ENCODE results near the gene MUSTN1.

DNA sequence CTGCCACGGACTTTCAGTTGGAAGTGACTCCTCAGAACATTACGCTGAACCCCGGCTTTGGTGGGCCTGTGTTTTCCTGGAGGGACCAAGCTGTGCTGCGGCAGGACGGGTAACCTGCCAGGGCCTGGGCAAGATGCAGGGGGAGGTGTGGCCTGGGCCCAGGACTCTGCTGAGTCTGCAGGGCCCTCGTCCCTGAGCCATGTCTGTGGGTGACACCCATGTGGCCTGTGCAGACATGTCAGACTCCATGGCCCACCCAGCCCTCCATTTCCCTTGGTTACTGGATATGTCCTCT is 45.1 kb downstream of the MUSTN1 start:
- TF ChIP-seq BRCA1 (CRISPR knock-in tag; IDR thresholded peaks at IDR 0.05) (no peak), NONO (IDR thresholded peaks at IDR 0.05) (no peak), NONO (CRISPR knock-in tag; conservative IDR thresholded peaks at IDR 0.05) (no peak), RBFOX2 (IDR thresholded peaks at IDR 0.05; ENCODE audit: low read depth, low read length) (no peak), PHF21A (CRISPR knock-in tag; IDR thresholded peaks at IDR 0.05) (no peak), CHD4 (IDR thresholded peaks at IDR 0.05; ENCODE audit: borderline replicate concordance, low read length) (no peak), TCF12 (IDR thresholded peaks at IDR 0.05) (no peak), TCF12 (CRISPR knock-in tag; IDR thresholded peaks at IDR 0.05) (no peak), CEBPB (IDR thresholded peaks at IDR 0.05; ENCODE audit: borderline replicate concordance, low read depth, low read length) (no peak), RAD21 (CRISPR knock-in tag; IDR thresholded peaks at IDR 0.05) (no peak), ZNF33A (CRISPR knock-in tag; IDR thresholded peaks at IDR 0.05; ENCODE audit: borderline replicate concordance) (no peak), MYC (CRISPR knock-in tag; IDR thresholded peaks at IDR 0.05; ENCODE audit: borderline replicate concordance) (no peak)
- TF ChIP-seq, protein P1, sequence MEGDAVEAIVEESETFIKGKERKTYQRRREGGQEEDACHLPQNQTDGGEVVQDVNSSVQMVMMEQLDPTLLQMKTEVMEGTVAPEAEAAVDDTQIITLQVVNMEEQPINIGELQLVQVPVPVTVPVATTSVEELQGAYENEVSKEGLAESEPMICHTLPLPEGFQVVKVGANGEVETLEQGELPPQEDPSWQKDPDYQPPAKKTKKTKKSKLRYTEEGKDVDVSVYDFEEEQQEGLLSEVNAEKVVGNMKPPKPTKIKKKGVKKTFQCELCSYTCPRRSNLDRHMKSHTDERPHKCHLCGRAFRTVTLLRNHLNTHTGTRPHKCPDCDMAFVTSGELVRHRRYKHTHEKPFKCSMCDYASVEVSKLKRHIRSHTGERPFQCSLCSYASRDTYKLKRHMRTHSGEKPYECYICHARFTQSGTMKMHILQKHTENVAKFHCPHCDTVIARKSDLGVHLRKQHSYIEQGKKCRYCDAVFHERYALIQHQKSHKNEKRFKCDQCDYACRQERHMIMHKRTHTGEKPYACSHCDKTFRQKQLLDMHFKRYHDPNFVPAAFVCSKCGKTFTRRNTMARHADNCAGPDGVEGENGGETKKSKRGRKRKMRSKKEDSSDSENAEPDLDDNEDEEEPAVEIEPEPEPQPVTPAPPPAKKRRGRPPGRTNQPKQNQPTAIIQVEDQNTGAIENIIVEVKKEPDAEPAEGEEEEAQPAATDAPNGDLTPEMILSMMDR (CRISPR knock-in tag; IDR thresholded peaks at IDR 0.05) = no peak
- TF ChIP-seq, protein P2, sequence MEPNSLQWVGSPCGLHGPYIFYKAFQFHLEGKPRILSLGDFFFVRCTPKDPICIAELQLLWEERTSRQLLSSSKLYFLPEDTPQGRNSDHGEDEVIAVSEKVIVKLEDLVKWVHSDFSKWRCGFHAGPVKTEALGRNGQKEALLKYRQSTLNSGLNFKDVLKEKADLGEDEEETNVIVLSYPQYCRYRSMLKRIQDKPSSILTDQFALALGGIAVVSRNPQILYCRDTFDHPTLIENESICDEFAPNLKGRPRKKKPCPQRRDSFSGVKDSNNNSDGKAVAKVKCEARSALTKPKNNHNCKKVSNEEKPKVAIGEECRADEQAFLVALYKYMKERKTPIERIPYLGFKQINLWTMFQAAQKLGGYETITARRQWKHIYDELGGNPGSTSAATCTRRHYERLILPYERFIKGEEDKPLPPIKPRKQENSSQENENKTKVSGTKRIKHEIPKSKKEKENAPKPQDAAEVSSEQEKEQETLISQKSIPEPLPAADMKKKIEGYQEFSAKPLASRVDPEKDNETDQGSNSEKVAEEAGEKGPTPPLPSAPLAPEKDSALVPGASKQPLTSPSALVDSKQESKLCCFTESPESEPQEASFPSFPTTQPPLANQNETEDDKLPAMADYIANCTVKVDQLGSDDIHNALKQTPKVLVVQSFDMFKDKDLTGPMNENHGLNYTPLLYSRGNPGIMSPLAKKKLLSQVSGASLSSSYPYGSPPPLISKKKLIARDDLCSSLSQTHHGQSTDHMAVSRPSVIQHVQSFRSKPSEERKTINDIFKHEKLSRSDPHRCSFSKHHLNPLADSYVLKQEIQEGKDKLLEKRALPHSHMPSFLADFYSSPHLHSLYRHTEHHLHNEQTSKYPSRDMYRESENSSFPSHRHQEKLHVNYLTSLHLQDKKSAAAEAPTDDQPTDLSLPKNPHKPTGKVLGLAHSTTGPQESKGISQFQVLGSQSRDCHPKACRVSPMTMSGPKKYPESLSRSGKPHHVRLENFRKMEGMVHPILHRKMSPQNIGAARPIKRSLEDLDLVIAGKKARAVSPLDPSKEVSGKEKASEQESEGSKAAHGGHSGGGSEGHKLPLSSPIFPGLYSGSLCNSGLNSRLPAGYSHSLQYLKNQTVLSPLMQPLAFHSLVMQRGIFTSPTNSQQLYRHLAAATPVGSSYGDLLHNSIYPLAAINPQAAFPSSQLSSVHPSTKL (CRISPR knock-in tag; IDR thresholded peaks at IDR 0.05) = no peak
- TF ChIP-seq, protein P3, sequence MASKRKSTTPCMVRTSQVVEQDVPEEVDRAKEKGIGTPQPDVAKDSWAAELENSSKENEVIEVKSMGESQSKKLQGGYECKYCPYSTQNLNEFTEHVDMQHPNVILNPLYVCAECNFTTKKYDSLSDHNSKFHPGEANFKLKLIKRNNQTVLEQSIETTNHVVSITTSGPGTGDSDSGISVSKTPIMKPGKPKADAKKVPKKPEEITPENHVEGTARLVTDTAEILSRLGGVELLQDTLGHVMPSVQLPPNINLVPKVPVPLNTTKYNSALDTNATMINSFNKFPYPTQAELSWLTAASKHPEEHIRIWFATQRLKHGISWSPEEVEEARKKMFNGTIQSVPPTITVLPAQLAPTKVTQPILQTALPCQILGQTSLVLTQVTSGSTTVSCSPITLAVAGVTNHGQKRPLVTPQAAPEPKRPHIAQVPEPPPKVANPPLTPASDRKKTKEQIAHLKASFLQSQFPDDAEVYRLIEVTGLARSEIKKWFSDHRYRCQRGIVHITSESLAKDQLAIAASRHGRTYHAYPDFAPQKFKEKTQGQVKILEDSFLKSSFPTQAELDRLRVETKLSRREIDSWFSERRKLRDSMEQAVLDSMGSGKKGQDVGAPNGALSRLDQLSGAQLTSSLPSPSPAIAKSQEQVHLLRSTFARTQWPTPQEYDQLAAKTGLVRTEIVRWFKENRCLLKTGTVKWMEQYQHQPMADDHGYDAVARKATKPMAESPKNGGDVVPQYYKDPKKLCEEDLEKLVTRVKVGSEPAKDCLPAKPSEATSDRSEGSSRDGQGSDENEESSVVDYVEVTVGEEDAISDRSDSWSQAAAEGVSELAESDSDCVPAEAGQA (IDR thresholded peaks at IDR 0.05; ENCODE audit: low read depth) = no peak
- TF ChIP-seq, protein P3 (CRISPR knock-in tag; IDR thresholded peaks at IDR 0.05; ENCODE audit: borderline replicate concordance) = no peak
- TF ChIP-seq, protein P4, sequence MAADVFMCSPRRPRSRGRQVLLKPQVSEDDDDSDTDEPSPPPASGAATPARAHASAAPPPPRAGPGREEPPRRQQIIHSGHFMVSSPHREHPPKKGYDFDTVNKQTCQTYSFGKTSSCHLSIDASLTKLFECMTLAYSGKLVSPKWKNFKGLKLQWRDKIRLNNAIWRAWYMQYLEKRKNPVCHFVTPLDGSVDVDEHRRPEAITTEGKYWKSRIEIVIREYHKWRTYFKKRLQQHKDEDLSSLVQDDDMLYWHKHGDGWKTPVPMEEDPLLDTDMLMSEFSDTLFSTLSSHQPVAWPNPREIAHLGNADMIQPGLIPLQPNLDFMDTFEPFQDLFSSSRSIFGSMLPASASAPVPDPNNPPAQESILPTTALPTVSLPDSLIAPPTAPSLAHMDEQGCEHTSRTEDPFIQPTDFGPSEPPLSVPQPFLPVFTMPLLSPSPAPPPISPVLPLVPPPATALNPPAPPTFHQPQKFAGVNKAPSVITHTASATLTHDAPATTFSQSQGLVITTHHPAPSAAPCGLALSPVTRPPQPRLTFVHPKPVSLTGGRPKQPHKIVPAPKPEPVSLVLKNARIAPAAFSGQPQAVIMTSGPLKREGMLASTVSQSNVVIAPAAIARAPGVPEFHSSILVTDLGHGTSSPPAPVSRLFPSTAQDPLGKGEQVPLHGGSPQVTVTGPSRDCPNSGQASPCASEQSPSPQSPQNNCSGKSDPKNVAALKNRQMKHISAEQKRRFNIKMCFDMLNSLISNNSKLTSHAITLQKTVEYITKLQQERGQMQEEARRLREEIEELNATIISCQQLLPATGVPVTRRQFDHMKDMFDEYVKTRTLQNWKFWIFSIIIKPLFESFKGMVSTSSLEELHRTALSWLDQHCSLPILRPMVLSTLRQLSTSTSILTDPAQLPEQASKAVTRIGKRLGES (CRISPR knock-in tag; IDR thresholded peaks at IDR 0.05; ENCODE audit: borderline replicate concordance) = no peak
